ENCODE results near the gene LYRM1. TPM values are rescaled to one million over a fixed set of nuclear protein-coding genes. Genes with fewer than 3 reads are reported as not detected.

LYRM1 gene
- total RNA-seq, 3 donors from 2014 or later = 42.6 to 54.6 (median 50.9) TPM

DNA sequence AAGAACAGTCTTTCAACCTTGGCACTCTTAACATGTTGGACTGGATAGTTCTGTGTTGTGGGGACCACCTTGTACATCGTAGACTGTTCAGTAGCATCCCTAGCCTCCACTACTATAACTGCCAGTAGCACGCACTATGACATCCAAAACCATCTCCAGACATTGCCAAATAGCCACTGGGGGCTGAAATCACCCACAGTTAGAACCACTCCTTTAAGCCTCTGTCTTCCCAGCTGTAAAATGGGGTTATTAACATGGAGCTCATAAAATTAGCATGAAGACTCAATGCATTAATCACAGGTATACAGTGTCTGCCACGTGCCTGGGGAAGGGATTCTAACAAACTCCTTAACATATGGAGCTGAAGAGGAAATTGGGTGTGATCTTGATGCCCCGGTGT, 49.7 kb downstream of the LYRM1 start:
- H3K27me3 ChIP-seq = no peaks in the 10 kb centered on the region
- TF ChIP-seq, protein P1, sequence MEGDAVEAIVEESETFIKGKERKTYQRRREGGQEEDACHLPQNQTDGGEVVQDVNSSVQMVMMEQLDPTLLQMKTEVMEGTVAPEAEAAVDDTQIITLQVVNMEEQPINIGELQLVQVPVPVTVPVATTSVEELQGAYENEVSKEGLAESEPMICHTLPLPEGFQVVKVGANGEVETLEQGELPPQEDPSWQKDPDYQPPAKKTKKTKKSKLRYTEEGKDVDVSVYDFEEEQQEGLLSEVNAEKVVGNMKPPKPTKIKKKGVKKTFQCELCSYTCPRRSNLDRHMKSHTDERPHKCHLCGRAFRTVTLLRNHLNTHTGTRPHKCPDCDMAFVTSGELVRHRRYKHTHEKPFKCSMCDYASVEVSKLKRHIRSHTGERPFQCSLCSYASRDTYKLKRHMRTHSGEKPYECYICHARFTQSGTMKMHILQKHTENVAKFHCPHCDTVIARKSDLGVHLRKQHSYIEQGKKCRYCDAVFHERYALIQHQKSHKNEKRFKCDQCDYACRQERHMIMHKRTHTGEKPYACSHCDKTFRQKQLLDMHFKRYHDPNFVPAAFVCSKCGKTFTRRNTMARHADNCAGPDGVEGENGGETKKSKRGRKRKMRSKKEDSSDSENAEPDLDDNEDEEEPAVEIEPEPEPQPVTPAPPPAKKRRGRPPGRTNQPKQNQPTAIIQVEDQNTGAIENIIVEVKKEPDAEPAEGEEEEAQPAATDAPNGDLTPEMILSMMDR (IDR thresholded peaks at IDR 0.05) = no peak
- TF ChIP-seq POLR2A (IDR thresholded peaks at IDR 0.05) = no peak
- no peak for TF ChIP-seq POLR2AphosphoS5 (IDR thresholded peaks at IDR 0.05)
- H3K4me3 ChIP-seq = no peak overlapping the region
- H3K4me1 ChIP-seq = no peaks in the 10 kb centered on the region
- no peak for DNase-seq (ENCODE audit: low spot score in 2 of 2)
- H3K36me3 ChIP-seq = no peaks in the 10 kb centered on the region
- intact Hi-C loops (cut with DNase I; ENCODE audit: low total_unique reads) = no loop called here
- no peak overlapping the region for H3K27ac ChIP-seq
- no peaks in the 10 kb centered on the region for H3K9me3 ChIP-seq

GRCh38 chr16:20952139-20952920, 51.8 kb downstream of the LYRM1 start:
- intact Hi-C loops (cut with DNase I; ENCODE audit: low total_unique reads) = no loop called here
- no peaks in the 10 kb centered on the region for H3K27me3 ChIP-seq
- H3K4me1 ChIP-seq = no peaks in the 10 kb centered on the region
- no peaks in the 10 kb centered on the region for H3K36me3 ChIP-seq
- TF ChIP-seq, protein P1 (IDR thresholded peaks at IDR 0.05) = no peak
- TF ChIP-seq POLR2A (IDR thresholded peaks at IDR 0.05) (no peak), POLR2AphosphoS5 (IDR thresholded peaks at IDR 0.05) (no peak)
- H3K27ac ChIP-seq = no peak overlapping the region
- no peaks in the 10 kb centered on the region for H3K9me3 ChIP-seq
- H3K4me3 ChIP-seq = no peak overlapping the region
- DNase-seq (ENCODE audit: low spot score in 2 of 2) = no peak

DNA sequence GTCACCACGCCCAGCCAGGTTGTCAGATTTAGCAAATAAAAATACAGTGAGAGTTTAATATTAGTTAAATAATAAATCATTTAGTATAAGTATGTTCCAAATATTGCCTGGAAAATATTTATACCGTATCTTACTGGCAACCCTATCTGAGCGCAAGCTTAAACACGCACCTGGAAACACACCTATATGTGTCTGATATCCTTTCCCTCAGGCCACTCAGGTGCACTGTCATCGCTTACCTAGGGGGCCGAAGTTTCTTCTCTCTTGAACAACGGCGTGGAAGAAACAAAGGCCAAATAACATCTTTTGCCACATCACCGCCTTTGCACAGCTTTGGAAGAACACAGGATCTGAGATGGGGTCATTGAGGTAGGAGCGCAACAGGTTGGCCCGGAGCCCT, 54.0 kb downstream of the LYRM1 start:
- no peak overlapping the region for H3K27ac ChIP-seq
- no peaks in the 10 kb centered on the region for H3K36me3 ChIP-seq
- no peak overlapping the region for H3K4me3 ChIP-seq
- no peaks in the 10 kb centered on the region for H3K27me3 ChIP-seq
- intact Hi-C loops (cut with DNase I; ENCODE audit: low total_unique reads) = no loop called here
- no peaks in the 10 kb centered on the region for H3K9me3 ChIP-seq
- no peaks in the 10 kb centered on the region for H3K4me1 ChIP-seq
- TF ChIP-seq, protein P1 (IDR thresholded peaks at IDR 0.05) = no peak
- no peak for TF ChIP-seq POLR2AphosphoS5 (IDR thresholded peaks at IDR 0.05)
- no peak for TF ChIP-seq POLR2A (IDR thresholded peaks at IDR 0.05)
- no peak for DNase-seq (ENCODE audit: low spot score in 2 of 2)

DNA sequence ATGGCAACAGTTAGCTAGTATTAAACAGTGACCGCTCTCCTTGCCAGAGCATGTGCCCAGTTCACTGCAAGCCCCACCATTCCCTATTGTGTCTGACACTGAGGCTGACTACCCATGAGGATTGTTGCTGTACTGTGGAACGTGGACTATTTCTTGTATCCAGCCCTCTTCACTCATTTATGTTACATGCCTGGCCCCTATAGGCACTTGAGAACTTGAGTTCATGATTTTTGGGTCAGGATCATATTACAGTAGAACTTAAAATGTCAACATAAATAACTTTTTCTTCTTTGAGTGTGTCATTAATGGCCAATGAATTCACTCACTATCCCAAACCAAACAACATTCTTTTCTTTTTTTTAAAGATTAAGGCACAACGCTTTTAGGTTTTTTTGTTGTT, 55.7 kb downstream of the LYRM1 start:
- no peaks in the 10 kb centered on the region for H3K36me3 ChIP-seq
- no peaks in the 10 kb centered on the region for H3K4me1 ChIP-seq
- no peak for DNase-seq (ENCODE audit: low spot score in 2 of 2)
- no peak overlapping the region for H3K4me3 ChIP-seq
- no peak overlapping the region for H3K27ac ChIP-seq
- intact Hi-C loops (cut with DNase I; ENCODE audit: low total_unique reads) = no loop called here
- TF ChIP-seq POLR2A (IDR thresholded peaks at IDR 0.05) (no peak), POLR2AphosphoS5 (IDR thresholded peaks at IDR 0.05) (no peak)
- TF ChIP-seq, protein P1 (IDR thresholded peaks at IDR 0.05) = no peak
- no peaks in the 10 kb centered on the region for H3K9me3 ChIP-seq
- no peaks in the 10 kb centered on the region for H3K27me3 ChIP-seq

- no peak for DNase-seq (ENCODE audit: low spot score in 2 of 2)
- no peaks in the 10 kb centered on the region for H3K4me1 ChIP-seq
- intact Hi-C loops (cut with DNase I; ENCODE audit: low total_unique reads) = no loop called here
- no peaks in the 10 kb centered on the region for H3K9me3 ChIP-seq
- H3K27me3 ChIP-seq = no peaks in the 10 kb centered on the region
- H3K4me3 ChIP-seq = no peak overlapping the region
- no peak for TF ChIP-seq POLR2AphosphoS5 (IDR thresholded peaks at IDR 0.05)
- TF ChIP-seq, protein P1 (IDR thresholded peaks at IDR 0.05) = no peak
- TF ChIP-seq POLR2A (IDR thresholded peaks at IDR 0.05) = no peak
- H3K27ac ChIP-seq = no peak overlapping the region
- no peaks in the 10 kb centered on the region for H3K36me3 ChIP-seq
Measured at GRCh38 chr16:20957153-20957552, 56.6 kb downstream of the LYRM1 start.

All from breast epithelium (tissue), 4 donors.